Lung (tissue), 16 donors: ENCODE measurements around the gene ENTREP1. TPM values are rescaled to one million over a fixed set of nuclear protein-coding genes. Genes with fewer than 3 reads are reported as not detected.
A peak's percentile ranks its signal among the peaks of the same experiment; 100 is the strongest.

ENCODE experiments used
- ATAC-seq: fragments of 200-7000 bp; cut with Tn5 transposase; one replicate; pipeline ENCODE4 v1.9.1; 2020; ENCODE audit warnings: moderate number of reproducible peaks; ENCODE audit not compliant: insufficient read depth, low FRiP score
- DNase-seq, 3 donors: peaks; one replicate each; pipeline ENCODE4 v3.0.0-alpha.2; 2013 to 2017
- H3K27ac ChIP-seq, 2 donors: one replicate each; pipeline ENCODE4 v1.5.1; 2013; ENCODE audit warnings: mild to moderate bottlenecking in 2 of 2, moderate library complexity in 2 of 2, control low read depth in 1 of 2, inconsistent platforms in 1 of 2, low read depth in 1 of 2, low read length in 1 of 2
- H3K27me3 ChIP-seq, 3 donors: one replicate each; pipeline ENCODE4 v1.5.1; 2013; ENCODE audit warnings: low read length in 2 of 3; ENCODE audit not compliant: control insufficient read depth in 3 of 3, insufficient read depth in 3 of 3
- H3K36me3 ChIP-seq, 4 donors: one replicate each; pipeline ENCODE4 v1.5.1; 2013; ENCODE audit warnings: low read length in 4 of 4, mild to moderate bottlenecking in 1 of 4, moderate library complexity in 1 of 4; ENCODE audit not compliant: control insufficient read depth in 4 of 4, insufficient read depth in 4 of 4
- H3K4me1 ChIP-seq, 5 donors: one replicate each; pipeline ENCODE4 v1.5.1; 2013; ENCODE audit warnings: low read length in 5 of 5, mild to moderate bottlenecking in 2 of 5, moderate library complexity in 1 of 5; ENCODE audit not compliant: control insufficient read depth in 5 of 5, insufficient read depth in 5 of 5
- H3K4me3 ChIP-seq: one replicate; pipeline ENCODE4 v1.5.1; 2013; ENCODE audit warnings: mild to moderate bottlenecking, control low read depth, moderate library complexity
- H3K9ac ChIP-seq, 2 donors: one replicate each; pipeline ENCODE4 v1.5.1; 2013; ENCODE audit warnings: low read length in 2 of 2, control low read depth in 1 of 2; ENCODE audit not compliant: insufficient read depth in 1 of 2
- H3K9me3 ChIP-seq, 4 donors: one replicate each; pipeline ENCODE4 v1.5.1; 2013; ENCODE audit warnings: low read length in 3 of 4, mild to moderate bottlenecking in 1 of 4, moderate library complexity in 1 of 4; ENCODE audit not compliant: control insufficient read depth in 4 of 4, insufficient read depth in 3 of 4
- CTCF ChIP-seq: IDR thresholded peaks from 2 replicates; pipeline ENCODE4 v1.5.1; 2012; ENCODE audit warnings: mild to moderate bottlenecking; ENCODE audit errors: control extremely low read depth, extremely low read depth
- WGBS, 2 donors: extraction: QIAGEN DNeasy Blood & Tissue Kit; methylation state at CpG; one replicate each; pipeline ENCODE4 v1.1.7; 2013; 5-methylcytosine and 5-hydroxymethylcytosine counted together
- long read RNA-seq, 5 donors: transcript quantifications; one replicate each; lab custom pipeline, GENCODE V29; 2026
- polyA plus RNA-seq, 2 donors: library from polyadenylated mRNA; stranded (reverse); fragments of 200-250 nt; gene quantifications; one replicate each; pipeline ENCODE4 v1.2.1, GENCODE V29; 2013
- total RNA-seq, 2 donors: library from RNA; depleted of rRNA in 1 of 2; stranded (reverse); fragments of >200 nt in 1 of 2; gene quantifications; one replicate each; pipeline ENCODE4 v1.2.1, GENCODE V29; 2014 to 2021
- donor health status: control.
- donor health status: control.
- donor health status: Bipolar disorder and iron deficiency.
- donor health status: healthy.
- donor health status: DM: yes; HTN: yes; CAD: no.

The ENTREP1 gene
- total RNA-seq (10 to 100 TPM; 20.9 to 47.9 TPM), polyA plus RNA-seq (10 to 100 TPM in 1 of 2 donors, 1 to 10 TPM in 1; 3.7 to 15.7 TPM)
- long read RNA-seq, donor 1, partial matches to known transcripts = 5 of 6 reads
- long read RNA-seq, donor 1, other reads (novel, unspliced or antisense) = 0 of 6 reads
- long read RNA-seq, donor 2, partial matches to known transcripts = 6 of 6 reads
- long read RNA-seq, donor 2, other reads (novel, unspliced or antisense) = 0 of 6 reads
- long read RNA-seq, donor 3, partial matches to known transcripts = 26 of 27 reads
- long read RNA-seq, donor 3, other reads (novel, unspliced or antisense) = 0 of 27 reads
- long read RNA-seq, donor 4, partial matches to known transcripts = 8 of 8 reads
- long read RNA-seq, donor 4, other reads (novel, unspliced or antisense) = 0 of 8 reads
- long read RNA-seq, donor 5, full-length matches to known transcripts = 5 of 34 reads
- long read RNA-seq, donor 5, partial matches to known transcripts = 29 of 34 reads
- long read RNA-seq, donor 5, other reads (novel, unspliced or antisense) = 0 of 34 reads

GRCh38 chr9:69324549-69325401 lies at the start of gene ENTREP1:
TSS of gene ENTREP1 (plus strand) at chr9:69325215. CDS start at chr9:69325310, 95 bp downstream.
- Histone ChIP-seq H3K27me3 (peaks cover 0 to 27% (median 23%) of the 10 kb centered on the region in 3 donors), H3K36me3 (no peaks in the 10 kb centered on the region), H3K9me3 (peaks cover 0 to 6% (median 0%) of the 10 kb centered on the region in 4 donors), H3K4me1 (peaks cover 0 to 10% (median 3%) of the 10 kb centered on the region in 5 donors), H3K4me3 (peak within 1 kb of the TSS; percentile 67), H3K27ac (peak within 1 kb of the TSS; percentile 83 to 90), H3K9ac (peak within 1 kb of the TSS; percentile 61 to 77)
- ATAC-seq (peak; percentile 94), DNase-seq (peak; percentile 52 to 72 (median 59))
- no peak for TF ChIP-seq CTCF
- WGBS, 2 donors = 1% methylated on average over 47 to 81 of the region's 81 CpGs

GRCh38 chr9:69276775-69277174 lies 48.2 kb upstream of the ENTREP1 start:
- peaks cover 0 to 2% (median 0%) of the 10 kb centered on the region in 4 donors for H3K9me3 ChIP-seq
- H3K4me3 ChIP-seq = no peak overlapping the region
- no peaks in the 10 kb centered on the region for H3K36me3 ChIP-seq
- peak; percentile 75 to 89 (median 78) for DNase-seq
- H3K9ac ChIP-seq = no peak overlapping the region
- peaks cover 0 to 7% (median 0%) of the 10 kb centered on the region in 5 donors for H3K4me1 ChIP-seq
- WGBS, 2 donors = 62 to 81% methylated on average over 5 of the region's 5 CpGs
- peak; percentile 65 for ATAC-seq
- H3K27me3 ChIP-seq = no peaks in the 10 kb centered on the region
- TF ChIP-seq CTCF = no peak
- no peak overlapping the region for H3K27ac ChIP-seq

GRCh38 chr9:69279084-69279731 lies 45.8 kb upstream of the ENTREP1 start:
- Histone ChIP-seq H3K27ac (no peak overlapping the region), H3K4me1 (peaks cover 0 to 6% (median 0%) of the 10 kb centered on the region in 5 donors), H3K9ac (no peak overlapping the region), H3K27me3 (no peaks in the 10 kb centered on the region), H3K4me3 (no peak overlapping the region), H3K9me3 (peaks cover 0 to 2% (median 0%) of the 10 kb centered on the region in 4 donors), H3K36me3 (no peaks in the 10 kb centered on the region)
- TF ChIP-seq CTCF = no peak
- no peak for DNase-seq
- WGBS, 2 donors = 78 to 89% methylated on average over 5 of the region's 5 CpGs
- no peak for ATAC-seq
